ENCODE measurements around the gene FAM222A.

FAM222A gene

GRCh38 chr12:109737126-109737525, 23.5 kb downstream of the FAM222A start:
- no peak for DNase-seq (ENCODE audit: low read depth in 2 of 2)

GRCh38 chr12:109737631-109738030, 24.0 kb downstream of the FAM222A start:
- no peak for DNase-seq (ENCODE audit: low read depth in 2 of 2)

GRCh38 chr12:109738209-109738608, 24.6 kb downstream of the FAM222A start:
- no peak for DNase-seq (ENCODE audit: low read depth in 2 of 2)

- no peak for DNase-seq (ENCODE audit: low read depth in 2 of 2)
Observed at GRCh38 chr12:109738878-109739665, 25.4 kb downstream of the FAM222A start.

- DNase-seq (ENCODE audit: low read depth in 2 of 2): no peak
Observed at GRCh38 chr12:109739747-109740693, 26.4 kb downstream of the FAM222A start.

GRCh38 chr12:109740694-109741245, 27.1 kb downstream of the FAM222A start:
- DNase-seq (ENCODE audit: low read depth in 2 of 2): no peak

- no peak for DNase-seq (ENCODE audit: low read depth in 2 of 2)
Observed at GRCh38 chr12:109741286-109741969, 27.8 kb downstream of the FAM222A start.

- no peak for DNase-seq (ENCODE audit: low read depth in 2 of 2)
Observed at GRCh38 chr12:109741970-109742703, 28.5 kb downstream of the FAM222A start.

GRCh38 chr12:109743076-109743910, 29.7 kb downstream of the FAM222A start:
- no peak for DNase-seq (ENCODE audit: low read depth in 2 of 2)

- DNase-seq (ENCODE audit: low read depth in 2 of 2): no peak
Observed at GRCh38 chr12:109744026-109744425, 30.4 kb downstream of the FAM222A start.

GRCh38 chr12:109744986-109745942, 31.6 kb downstream of the FAM222A start:
- no peak for DNase-seq (ENCODE audit: low read depth in 2 of 2)

GRCh38 chr12:109752117-109753053, 38.8 kb downstream of the FAM222A start:
- no peak for DNase-seq (ENCODE audit: low read depth in 2 of 2)

- no peak for DNase-seq (ENCODE audit: low read depth in 2 of 2)
Observed at GRCh38 chr12:109753054-109753401, 39.4 kb downstream of the FAM222A start.

GRCh38 chr12:109753959-109754358, 40.3 kb downstream of the FAM222A start:
- no peak for DNase-seq (ENCODE audit: low read depth in 2 of 2)

- no peak for DNase-seq (ENCODE audit: low read depth in 2 of 2)
Observed at GRCh38 chr12:109756457-109756856, 42.8 kb downstream of the FAM222A start.

- DNase-seq (ENCODE audit: low read depth in 2 of 2): no peak
Observed at GRCh38 chr12:109757671-109758265, 44.1 kb downstream of the FAM222A start.

All from stimulated activated CD4-positive, alpha-beta T cell treated with anti-CD3 and anti-CD28 coated beads, Interleukin-4, amount 100 ng/mL, for 48 hours (primary cell).